LoVo (cell line): ENCODE results near the gene EGFL8.

Experiments used
- DNase-seq: peaks from one replicate; pipeline ENCODE4 v3.0.0-alpha.2; 2016; ENCODE audit warnings: low spot score

The EGFL8 gene

DNA sequence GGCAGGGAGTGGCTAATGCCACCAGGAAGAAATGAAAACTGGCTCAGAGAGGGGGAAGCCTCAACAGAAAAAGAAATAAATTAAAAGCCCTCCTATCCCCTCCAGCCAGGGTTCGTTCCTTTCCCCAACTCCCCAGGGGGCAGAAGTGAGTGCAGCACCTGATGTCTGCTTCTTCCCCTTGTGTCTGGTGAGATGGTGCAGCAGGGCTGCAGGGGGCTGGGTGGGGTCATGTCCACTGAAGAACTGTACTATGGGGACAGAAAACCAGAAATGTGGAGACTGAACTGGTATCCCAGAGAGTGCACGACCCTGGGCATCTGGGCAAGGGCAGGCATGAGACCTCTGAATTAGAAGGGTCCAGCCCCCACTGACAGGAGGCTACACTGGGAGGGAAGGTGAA is 4.0 kb downstream of the EGFL8 start:
- DNase-seq = no peak

DNA sequence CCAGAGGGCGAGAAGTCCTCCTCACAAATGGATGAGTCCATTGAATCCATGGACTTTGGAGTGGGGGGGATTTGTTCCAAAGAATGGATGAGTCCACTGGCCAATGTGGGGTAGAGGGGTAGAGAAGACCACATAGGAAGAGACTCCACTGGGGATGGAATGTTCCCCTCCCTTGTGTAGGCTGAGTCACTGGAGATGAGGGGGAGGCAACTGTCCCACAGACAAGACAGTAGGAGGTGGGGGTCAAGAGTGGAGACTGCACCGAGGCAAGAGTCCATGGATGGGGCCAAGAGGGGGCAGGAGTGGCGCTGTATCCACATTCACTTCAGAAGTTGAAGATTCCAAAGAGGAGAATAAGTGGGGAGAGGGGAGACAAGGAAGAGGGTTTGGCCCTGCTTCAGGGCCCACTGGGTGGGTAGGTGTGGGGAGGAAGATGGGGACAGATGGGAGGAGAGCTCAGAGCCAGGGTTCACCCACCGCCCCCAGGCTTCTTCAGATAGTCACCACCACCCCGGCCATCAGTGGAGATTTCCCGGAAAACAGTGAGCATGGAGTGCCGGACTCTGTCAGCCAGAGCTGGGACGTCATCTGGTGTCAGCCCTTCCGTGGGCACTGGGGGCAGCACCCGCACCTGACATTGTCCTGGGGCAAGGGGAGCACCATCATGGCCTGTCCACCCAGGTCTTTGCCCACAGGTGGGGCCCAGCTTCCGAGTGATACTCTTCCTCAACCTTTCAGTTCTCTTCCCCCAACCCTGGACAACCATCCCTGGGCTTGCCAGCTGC is 4.6 kb downstream of the EGFL8 start:
- no peak for DNase-seq

DNA sequence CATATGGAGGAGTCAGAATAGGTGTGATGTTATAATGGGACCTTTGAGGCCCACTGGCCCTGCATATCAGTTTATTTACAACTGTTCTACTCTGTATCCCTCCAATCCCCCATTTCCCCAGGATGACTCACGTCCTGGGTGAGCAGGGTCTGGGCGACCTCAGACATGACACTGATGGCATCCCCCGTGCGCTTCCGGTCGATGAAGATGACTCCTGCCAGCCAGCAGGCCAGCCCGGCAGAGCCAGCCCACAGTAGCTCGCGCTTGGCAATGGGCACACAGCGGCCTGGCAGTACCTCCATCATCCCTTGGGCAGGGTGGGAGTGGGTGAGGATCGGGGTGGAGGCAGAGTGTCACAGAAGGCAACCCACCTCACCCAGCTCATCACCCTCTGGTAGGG is 5.9 kb downstream of the EGFL8 start:
- DNase-seq = no peak

DNA sequence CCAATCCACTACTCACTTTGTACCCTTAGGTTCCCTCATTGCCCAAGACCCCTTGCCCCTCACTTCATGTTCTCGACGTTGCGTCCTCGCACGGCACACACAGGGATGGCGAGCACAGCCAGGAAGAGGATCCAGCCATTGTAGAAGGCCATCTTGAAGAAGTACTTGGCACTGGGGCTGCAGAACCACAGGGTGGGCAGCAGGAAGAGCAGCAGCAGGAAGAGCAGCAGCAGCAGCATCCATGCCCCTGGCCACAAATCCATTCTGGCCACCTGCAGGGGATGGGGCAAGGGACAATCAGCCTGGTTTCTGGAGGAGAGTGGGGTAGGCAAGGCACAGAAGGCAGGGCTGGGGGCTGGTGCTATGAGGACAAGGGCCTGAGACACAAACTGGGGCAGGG is 6.8 kb downstream of the EGFL8 start:
- no peak for DNase-seq

DNA sequence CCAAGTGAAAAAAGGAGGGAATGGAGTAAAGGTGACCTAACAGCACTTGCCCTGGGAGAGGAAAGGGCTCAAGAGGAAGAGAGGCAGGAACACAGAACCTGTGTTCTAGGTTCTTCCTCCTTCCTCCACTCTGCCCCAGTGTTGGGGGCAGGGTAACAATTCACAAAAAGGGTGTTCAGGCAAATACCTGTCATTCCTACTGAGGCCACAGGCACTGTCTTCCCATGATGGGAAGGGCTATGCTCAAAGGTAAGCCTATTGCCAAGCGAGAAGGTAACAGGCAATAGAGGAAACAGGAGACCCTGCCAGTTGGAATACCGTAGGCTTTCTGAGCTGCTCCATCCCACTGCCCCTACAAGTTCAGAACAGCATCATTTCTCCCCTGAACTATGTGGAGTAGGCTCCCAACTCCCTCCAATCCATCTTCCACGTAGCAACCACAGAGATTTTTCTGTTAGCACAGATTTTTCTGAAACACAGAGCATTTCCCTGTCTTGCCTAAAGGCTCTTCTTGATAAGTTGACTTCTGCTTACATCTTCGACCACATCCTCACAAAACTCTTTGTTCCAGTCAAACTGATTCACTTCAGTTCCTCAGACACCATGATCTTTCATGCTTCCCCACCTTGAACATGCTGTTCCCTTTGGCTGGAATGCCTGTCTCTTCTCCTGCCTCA is 8.8 kb downstream of the EGFL8 start:
- DNase-seq = no peak

DNA sequence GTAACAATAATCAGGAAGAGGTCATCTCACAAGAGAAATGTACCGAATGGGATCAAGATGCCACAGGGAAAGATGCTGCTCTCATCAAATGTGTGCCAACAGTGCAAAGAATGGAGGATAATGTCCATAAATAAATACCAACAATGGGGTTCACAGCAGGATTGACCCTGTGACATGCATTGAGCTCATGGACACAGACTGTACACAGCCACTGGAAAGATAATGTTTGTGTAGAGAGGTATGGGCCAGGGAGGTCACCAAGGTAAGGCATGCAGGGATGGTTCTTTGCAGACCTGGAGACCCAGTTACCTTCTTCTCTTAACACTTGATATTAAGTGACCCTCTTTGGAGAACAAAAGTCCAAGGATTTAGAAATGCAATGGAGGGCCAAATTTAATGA is 10.0 kb downstream of the EGFL8 start:
- DNase-seq = no peak

DNA sequence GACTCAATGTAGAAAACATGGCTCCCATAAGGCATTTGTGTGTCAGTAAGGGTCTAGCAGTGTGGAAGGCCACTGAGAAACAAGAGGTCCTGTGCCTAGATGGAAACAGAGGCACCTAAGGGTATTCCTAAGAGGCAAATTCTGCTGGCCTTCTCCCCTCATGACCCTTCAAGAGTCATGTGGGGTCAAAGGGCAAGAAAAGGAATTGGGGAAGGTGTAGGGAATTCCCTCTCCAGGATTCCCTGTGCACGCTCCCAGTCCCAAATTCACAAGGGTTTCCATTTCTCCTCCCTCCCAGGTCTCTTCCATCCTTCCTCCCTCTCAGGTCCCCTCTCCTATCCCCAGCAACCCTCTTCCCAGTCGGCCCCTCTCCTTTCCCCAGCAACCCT is 10.9 kb downstream of the EGFL8 start:
- DNase-seq = no peak

DNA sequence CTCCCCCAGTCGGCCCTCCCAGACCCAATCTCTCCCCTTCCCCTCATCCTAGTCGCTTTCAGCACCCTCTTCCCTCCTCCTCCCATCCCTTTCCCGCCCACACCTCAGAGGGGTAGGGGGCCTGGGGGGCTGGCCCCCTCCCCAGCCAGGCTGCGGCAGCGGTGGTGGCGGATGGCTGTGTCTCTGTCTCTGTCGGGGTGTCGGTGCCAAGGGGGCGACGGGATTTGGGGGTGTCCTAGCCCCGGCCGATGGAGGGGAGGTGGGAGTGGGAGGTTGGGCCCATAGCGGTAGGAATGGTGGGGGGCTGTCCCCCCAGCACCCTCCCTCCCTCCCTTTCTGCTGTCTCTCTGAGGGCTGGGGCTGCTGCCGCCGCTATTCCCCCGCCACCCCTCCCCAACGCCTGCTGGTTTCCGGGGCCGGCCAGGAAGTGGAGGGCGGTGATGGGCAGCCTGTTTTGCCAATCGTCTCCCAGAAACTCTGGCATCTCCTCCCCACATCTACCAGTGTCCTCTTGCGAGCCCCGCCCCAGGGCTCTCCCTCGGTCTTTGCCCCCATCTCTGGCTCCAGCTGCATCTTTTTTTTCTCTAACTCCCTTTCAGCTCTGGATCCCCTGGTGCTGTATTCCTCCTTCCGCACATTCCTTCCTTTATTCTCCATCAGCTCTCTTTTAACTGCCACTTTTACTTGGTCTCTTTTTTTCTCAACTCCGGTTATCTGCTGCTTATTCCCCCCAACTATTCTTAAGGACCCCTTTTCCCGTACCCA is 11.5 kb downstream of the EGFL8 start, which contains the start of gene AGPAT1:
TSS of gene AGPAT1 (minus strand) at position 374 of the 765 bp plus-strand sequence. CDS start 4,588 bp downstream, outside the sequence.
- DNase-seq = peak; percentile 96

DNA sequence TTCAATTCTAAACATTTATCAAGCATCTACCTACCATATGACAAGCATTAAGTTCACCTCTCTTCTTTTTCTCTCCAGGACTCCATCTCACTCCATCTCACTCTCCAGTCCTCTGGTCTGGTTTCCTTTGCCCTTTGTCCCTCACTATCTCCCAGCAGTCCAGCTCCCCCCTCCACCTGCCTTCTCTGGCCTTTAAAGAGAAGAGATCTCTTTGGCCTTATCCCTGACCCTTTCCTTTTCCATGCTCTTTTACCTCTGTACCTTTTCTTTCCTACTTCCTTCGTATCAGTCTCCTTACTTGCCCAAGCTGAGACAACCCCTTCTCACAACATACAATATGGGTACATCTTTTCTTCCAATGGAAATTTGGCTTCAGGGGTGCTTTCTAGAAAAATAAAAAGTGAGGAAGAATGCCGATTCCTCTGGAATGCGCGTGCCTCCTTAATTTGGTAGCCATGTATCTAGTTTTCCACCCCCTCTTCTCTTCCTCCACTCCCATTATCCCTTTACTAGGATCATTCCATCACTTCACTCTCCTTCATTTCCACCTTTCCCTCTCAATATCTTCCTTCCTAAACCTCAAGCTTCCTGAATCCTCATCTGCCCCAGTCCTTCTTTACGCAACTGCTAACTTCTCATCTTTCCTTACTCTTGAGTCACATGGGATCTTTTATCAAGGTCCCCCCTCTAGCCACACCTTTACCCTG is 12.2 kb downstream of the EGFL8 start:
- DNase-seq = peak; percentile 38

DNA sequence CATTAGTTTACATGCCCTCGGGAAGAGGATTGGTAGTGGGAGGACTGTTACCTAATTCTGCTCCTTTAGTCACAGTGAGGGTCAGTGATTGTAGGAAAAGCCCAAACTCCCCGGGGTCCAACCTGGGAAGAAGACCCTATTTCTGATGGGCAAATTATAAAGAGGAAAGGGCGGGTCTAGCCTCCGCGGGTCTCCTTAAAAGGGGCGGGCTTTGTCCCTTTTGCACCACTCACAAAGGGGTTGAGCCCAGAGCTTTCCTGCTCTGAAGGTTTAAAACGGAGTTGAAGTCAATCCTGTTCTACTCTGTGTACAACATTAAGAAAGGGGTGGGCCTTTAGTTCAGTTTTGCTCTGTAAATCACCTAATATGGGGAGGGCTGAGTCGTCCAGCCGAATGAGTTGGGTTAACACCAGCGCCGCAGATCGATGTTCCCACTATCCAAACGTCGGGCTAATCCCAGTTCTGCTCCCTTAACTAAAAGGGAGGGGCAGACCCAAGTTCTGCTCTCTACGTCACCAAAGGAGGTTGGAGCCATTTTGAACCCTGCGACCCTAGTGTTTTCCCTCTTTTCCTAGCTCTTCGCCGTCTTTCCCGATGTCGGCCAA is 12.9 kb downstream of the EGFL8 start:
- no peak for DNase-seq

DNA sequence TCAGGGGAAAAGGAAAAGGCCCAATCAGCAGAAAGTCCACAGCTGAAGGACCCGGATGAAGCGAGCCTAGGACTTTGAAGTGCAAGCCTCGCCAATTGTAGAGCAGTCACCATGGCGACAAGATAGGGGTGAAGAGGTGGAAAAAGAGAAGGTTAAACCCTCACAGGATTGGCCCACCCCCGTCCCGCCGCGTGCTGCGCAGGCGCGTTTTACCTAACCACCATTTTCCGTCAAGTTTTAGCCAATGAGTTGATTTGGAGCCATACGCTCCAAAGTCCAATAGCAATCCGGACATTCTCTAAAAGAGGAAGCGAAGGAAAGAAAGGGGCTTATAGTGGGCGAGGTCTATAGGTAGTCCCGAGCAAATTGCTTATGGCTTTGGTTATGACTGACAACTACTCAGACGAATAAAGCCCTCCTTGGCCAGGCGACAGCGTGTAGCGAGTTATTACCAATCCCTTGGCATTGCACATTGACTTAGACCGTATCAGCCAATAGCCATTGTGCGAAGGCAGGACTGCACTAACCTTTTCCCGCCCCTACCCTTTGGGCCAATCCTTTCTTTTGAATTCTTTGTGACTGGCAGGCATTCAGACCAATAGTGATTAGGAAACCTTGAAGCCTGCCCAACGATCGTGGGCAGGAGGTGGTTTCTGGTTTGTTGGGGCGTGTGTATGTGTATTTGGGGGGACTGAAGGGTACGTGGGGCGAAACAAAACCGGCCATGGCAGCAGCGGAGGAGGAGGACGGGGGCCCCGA is 13.6 kb downstream of the EGFL8 start, which contains the start of gene RNF5:
TSS of gene RNF5 (plus strand) at position 618 of the 759 bp plus-strand sequence. CDS start at position 725, 107 bp downstream.
- peak; percentile 99 for DNase-seq

DNA sequence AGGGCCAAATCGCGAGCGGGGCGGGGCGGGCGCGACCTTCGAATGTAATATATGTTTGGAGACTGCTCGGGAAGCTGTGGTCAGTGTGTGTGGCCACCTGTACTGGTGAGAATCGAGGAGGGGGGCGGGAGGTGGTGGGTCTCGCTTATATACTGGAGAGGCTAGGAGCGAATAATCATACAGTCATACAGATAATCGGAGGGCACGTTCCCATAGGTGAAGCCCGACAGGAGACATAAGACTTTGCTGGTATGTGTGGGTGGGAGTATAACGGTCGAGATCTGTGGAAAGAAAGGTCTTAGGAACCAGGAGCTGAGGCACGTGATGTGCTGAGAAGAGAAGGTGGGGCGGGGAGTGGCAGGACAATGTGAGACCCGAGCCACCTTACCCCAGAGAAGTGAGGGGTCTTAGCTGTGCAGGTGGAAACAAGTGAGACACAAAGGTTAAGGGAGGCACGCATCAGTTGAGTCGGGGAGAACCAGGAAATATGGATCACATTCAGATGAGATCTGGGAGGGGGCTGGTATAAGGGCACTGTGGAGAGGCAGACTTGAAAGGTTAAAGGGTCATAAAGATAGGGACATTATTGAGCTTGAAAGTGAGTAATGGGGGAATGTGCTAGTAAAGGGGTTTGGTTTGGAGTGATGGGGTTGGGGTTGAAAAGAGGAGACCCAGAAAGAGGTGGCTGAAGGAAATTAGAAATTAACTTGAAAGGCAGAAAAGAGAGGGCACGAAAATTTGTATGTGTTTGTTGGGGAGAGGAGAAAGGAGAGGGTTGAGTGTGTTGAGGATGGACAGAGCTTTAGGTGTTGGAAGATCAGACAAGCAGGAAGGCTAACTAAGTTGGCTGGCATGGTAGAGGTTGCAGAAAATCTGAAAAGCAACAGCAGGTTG is 14.4 kb downstream of the EGFL8 start:
- no peak for DNase-seq

DNA sequence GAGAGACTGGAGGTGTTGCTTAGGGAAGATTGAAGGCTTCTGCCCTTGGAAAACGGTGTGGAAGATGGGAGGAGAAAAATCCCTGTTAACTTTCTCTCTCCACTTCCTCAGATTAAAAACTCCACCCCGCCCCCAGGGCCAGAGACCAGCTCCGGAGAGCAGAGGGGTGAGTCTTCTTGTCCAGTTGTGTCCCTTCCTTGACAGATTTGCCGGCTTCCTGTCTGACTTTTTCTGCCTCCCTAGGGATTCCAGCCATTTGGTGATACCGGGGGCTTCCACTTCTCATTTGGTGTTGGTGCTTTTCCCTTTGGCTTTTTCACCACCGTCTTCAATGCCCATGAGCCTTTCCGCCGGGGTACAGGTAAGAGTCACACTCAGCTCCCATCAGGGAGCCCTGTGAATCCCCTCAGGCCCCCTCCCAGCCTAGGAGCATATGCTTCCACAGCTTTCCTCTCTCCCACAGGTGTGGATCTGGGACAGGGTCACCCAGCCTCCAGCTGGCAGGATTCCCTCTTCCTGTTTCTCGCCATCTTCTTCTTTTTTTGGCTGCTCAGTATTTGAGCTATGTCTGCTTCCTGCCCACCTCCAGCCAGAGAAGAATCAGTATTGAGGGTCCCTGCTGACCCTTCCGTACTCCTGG is 15.5 kb downstream of the EGFL8 start:
- no peak for DNase-seq

DNA sequence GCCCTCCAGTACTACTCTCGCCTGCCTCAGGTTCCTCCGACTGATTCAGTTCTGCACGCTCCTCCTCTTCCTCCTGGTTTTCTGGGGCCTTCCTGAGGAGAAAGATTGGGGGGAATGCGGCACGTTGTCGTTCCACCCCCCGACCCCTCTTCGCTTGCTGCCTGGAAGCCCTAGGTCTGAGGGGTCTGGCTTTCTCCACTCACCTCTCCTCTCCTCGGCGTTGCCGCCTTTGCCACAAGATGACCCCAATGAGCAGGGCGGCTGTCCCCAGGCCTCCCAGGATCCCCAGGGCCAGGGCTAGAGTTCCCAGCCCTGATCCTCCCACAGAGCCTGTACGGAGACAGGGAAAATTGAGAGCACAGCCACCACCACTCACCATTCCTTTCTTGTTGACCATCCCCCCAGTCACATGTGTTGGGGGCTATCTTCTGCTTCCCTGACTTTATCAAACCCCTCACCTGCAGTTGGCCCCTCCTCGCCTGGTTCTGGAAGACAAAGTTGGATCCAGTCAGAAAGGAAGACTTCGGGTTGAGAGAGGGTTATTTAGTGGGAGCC is 16.8 kb downstream of the EGFL8 start:
- DNase-seq = no peak

DNA sequence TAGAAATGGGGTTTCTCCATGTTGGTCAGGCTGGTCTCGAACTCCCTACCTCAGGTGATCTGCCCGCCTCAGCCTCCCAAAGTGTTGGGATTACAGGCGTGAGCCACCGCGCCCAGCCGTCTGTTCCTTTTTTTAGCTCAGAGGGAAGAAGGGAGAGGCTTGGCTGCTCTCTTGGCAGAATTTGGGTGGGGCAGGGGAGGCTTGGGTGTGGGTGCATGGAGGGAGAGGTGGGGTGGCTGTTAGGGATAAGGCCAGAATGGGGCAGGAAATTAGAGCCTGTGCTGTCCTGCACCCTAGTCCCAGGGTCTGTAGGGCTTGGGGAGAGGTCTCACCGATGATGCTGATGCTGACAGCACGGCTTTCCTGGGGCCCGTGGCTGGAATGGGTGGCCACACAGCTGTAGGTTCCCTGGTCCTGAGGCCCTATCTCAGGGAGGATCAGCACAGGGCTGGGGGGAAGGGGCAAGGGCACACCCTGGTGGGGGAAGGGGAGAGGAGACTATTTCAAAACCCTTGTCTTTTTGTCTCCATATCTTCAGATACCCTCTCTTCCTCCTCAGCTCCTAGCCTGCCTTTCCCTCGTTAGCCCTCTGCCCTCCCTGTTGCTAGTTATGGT is 17.6 kb downstream of the EGFL8 start:
- DNase-seq = no peak

DNA sequence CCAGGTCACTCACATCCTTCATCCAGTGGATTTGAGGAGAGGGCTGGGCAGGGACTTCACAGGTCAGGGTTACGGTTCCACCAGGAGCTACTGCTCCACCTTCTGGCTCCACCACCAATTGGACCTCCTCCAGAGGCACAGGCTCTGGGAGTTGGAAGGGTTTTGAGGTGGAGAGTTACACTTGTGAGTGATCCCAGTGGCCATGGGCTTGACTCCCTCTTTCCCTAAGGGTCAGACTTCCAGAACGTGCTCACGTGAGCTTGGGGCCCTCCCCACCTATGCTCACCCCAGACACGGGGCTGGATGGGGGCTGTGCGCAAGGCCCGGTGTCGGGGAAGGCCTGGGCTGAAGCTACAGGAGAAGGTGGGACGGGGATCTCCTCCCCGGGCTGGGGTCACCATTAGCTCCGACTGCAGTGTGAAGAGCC is 18.2 kb downstream of the EGFL8 start:
- DNase-seq = no peak

DNA sequence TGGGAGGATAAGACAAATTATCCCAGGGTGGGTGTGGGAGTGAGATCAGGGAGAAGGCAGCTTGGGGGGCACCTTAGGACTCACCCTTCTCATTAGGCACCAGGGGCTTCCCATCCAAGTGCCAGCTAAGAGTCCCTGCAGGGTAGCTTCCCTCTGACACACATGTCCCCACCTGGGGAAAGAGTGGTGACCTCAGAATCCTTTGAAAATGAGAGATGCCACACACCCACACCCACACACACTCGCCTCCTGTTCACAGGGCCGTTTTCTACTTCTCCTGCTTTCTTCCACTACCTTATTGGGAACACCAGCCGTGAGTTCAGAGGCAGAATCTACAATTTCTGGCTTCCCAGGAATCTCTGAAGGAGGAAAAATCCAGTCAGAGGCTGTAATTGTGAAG is 18.6 kb downstream of the EGFL8 start:
- DNase-seq = no peak

DNA sequence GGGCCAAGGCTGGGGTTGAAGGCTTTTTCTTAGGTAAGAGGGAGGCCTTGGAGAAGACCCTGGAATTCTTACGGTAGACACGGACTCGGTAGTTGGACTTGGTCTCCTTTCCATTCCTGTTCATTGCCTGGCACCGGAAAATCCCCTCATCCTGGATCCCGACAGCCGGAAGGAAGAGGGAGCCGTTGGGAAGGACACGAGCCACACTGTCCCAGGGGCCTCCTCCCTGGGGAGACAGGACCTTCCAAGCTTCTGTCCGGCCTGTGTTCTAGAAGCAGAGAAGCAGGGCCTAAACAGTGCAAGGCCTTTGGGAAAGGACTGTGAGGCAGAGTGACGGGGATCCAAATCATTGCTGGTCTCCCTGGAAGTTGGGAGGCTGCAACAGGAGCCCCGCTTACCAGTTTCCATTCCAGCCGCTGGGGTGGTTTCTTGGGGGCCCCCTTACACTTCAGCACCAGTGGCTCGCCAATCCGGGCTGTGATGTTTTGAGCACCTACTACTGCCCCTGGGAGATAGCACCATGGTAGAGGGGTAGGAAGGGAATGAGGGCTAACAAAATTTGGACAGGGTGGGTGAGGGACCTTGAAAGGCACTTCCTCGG is 19.2 kb downstream of the EGFL8 start:
- no peak for DNase-seq
